HCT116 (cell line): ENCODE results near the gene MTRF1L. TPM values are rescaled to one million over a fixed set of nuclear protein-coding genes. Genes with fewer than 3 reads are reported as not detected.
"Not testable (repeated sequence)": the region's sequence is repeated elsewhere in the genome, so short reads cannot be mapped to it uniquely, and the experiment has no call there.

ENCODE experiments used
- ATAC-seq: fragments of 200-7000 bp; cut with Tn5 transposase; 2 replicates; pipeline ENCODE4 v1.9.1; 2020; ENCODE audit warnings: mild to moderate bottlenecking, moderate library complexity
- BruUV-seq: library from RNA; stranded (reverse); fragments of 400-500 nt; replicated peaks from 2 replicates; lab custom pipeline; 2021; lab: Mats Ljungman, UMichigan
- CTCF ChIA-PET: fragments of 300-600 bp; sonication (Branson Sonifier 250); formaldehyde crosslinking; loops from one replicate; lab custom pipeline; 2021; ENCODE audit warnings: antibody characterized with exemption; lab: Charles Lee
- POLR2A ChIA-PET: fragments of 300-600, 350-600 bp; sonication (Branson Sonifier 250); formaldehyde crosslinking; loops from one replicate; lab custom pipeline; 2021; ENCODE audit warnings: antibody characterized with exemption; lab: Charles Lee
- RAD21 ChIA-PET, 2 experiments: fragments of 300-600 bp; sonication (Branson Sonifier 250); formaldehyde crosslinking; loops; one replicate each; lab custom pipeline; 2023; ENCODE audit warnings: low total read pairs in 2 of 2; ENCODE audit not compliant: uncharacterized antibody in 2 of 2, unreplicated experiment in 2 of 2, low non-redundant PET in 1 of 2; lab: Charles Lee
- DNase-seq: peaks from one replicate; pipeline ENCODE4 v3.0.0-alpha.2; 2010; ENCODE audit warnings: low read depth, low spot score
- H2AFZ ChIP-seq: fragments of 200-600 bp; shearing (Covaris generic), sonication (generic); 2 replicates; pipeline ENCODE4 v1.6.1; 2017; ENCODE audit warnings: low read depth, mixed run types, mixed read lengths, antibody characterized with exemption, low read length; ENCODE audit not compliant: poor library complexity, severe bottlenecking
- H3K27ac ChIP-seq: 2 replicates; pipeline ENCODE4 v1.5.1; 2012; ENCODE audit warnings: low read depth, low read length
- H3K27me3 ChIP-seq: fragments of 200-600 bp; sonication (generic); 2 replicates; pipeline ENCODE4 v1.6.1; 2016; ENCODE audit warnings: mixed run types, low read length, mixed read lengths; ENCODE audit not compliant: insufficient read depth
- H3K36me3 ChIP-seq, 2 experiments: fragments of 200-500 bp in 1 of 2; fragments of 200-600 bp in 1 of 2; sonication (Bioruptor generic) in 1 of 2; sonication (generic) in 1 of 2; 2 replicates each; pipeline versions ENCODE4 v1.5.1 to v1.6.1; 2014 to 2016; ENCODE audit warnings: low read length in 2 of 2, inconsistent platforms in 1 of 2, mixed read lengths in 1 of 2, mixed run types in 1 of 2; ENCODE audit not compliant: insufficient read depth in 2 of 2, control insufficient read depth in 1 of 2
- H3K4me1 ChIP-seq, 2 experiments: fragments of 200-600 bp in 1 of 2; sonication (generic) in 1 of 2; 2 replicates each; pipeline versions ENCODE4 v1.5.1 to v1.6.1; 2012 to 2017; ENCODE audit warnings: low read length in 2 of 2, inconsistent platforms in 1 of 2, mild to moderate bottlenecking in 1 of 2, mixed read lengths in 1 of 2, mixed run types in 1 of 2, moderate library complexity in 1 of 2; ENCODE audit not compliant: insufficient read depth in 2 of 2, control insufficient read depth in 1 of 2
- H3K4me2 ChIP-seq: fragments of 200-600 bp; sonication (generic); 2 replicates; pipeline ENCODE4 v1.6.1; 2017; ENCODE audit warnings: mixed run types, low read length, mixed read lengths
- H3K4me3 ChIP-seq, 2 experiments: fragments of 200-600 bp in 1 of 2; sonication (generic) in 1 of 2; replicated peaks in 1 of 2; 2 replicates each; pipeline ENCODE4 v1.5.1; 2011 to 2016; ENCODE audit warnings: low read length in 2 of 2, control low read depth in 1 of 2, low read depth in 1 of 2, mild to moderate bottlenecking in 1 of 2, mixed read lengths in 1 of 2, mixed run types in 1 of 2
- H3K79me2 ChIP-seq: fragments of 200-600 bp; sonication (generic); 2 replicates; pipeline ENCODE4 v1.6.1; 2017; ENCODE audit warnings: mild to moderate bottlenecking, mixed run types, low read length, moderate library complexity, mixed read lengths; ENCODE audit not compliant: insufficient read depth
- H3K9ac ChIP-seq: fragments of 200-600 bp; sonication (generic); 2 replicates; pipeline ENCODE4 v1.6.1; 2016; ENCODE audit warnings: low read length, mixed read lengths
- H3K9me2 ChIP-seq: fragments of 200-600 bp; sonication (generic), shearing (Covaris generic); 2 replicates; pipeline ENCODE4 v1.6.1; 2017; ENCODE audit warnings: mixed run types, mild to moderate bottlenecking, moderate library complexity; ENCODE audit not compliant: insufficient read depth
- H3K9me3 ChIP-seq, 2 experiments: fragments of 200-500 bp in 1 of 2; fragments of 200-600 bp in 1 of 2; sonication (Bioruptor generic) in 1 of 2; sonication (generic) in 1 of 2; 2 replicates each; pipeline ENCODE4 v1.6.1; 2014 to 2017; ENCODE audit warnings: low read length in 2 of 2, mixed read lengths in 2 of 2, inconsistent platforms in 1 of 2, low read depth in 1 of 2, mild to moderate bottlenecking in 1 of 2, mixed run types in 1 of 2, moderate library complexity in 1 of 2; ENCODE audit not compliant: control insufficient read depth in 1 of 2, insufficient read depth in 1 of 2
- H4K20me1 ChIP-seq: fragments of 200-600 bp; sonication (generic), shearing (Covaris generic); 2 replicates; pipeline ENCODE4 v1.6.1; 2017; ENCODE audit warnings: mixed run types, mild to moderate bottlenecking, moderate library complexity; ENCODE audit not compliant: insufficient read depth
- EGR1 ChIP-seq: IDR thresholded peaks from 2 replicates; pipeline ENCODE4 v1.6.1; 2012; ENCODE audit warnings: low read depth
- FOSL1 ChIP-seq: IDR thresholded peaks from 2 replicates; pipeline ENCODE4 v1.6.1; 2012; ENCODE audit warnings: low read depth
- POLR2A ChIP-seq: IDR thresholded peaks from 2 replicates; pipeline ENCODE4 v1.7.0; 2011; ENCODE audit warnings: borderline replicate concordance; ENCODE audit not compliant: insufficient read depth, insufficient read length; ENCODE audit errors: extremely low read depth
- POLR2AphosphoS5 ChIP-seq: IDR thresholded peaks from 2 replicates; pipeline ENCODE4 v1.6.1; 2011; ENCODE audit warnings: mild to moderate bottlenecking, low read depth, low read length, moderate library complexity
- ZNF274 ChIP-seq: fragments of 200-500 bp; sonication (Bioruptor generic); IDR thresholded peaks from 2 replicates; pipeline ENCODE4 v1.6.1; 2014; ENCODE audit warnings: mild to moderate bottlenecking, low read depth, low read length, inconsistent platforms
- intact Hi-C: fragments of 100-400 bp; cut with micrococcal nuclease; formaldehyde crosslinking; loops from 2 replicates; pipeline ENCODE4 v1.10.0; 2022
- total RNA-seq: library from RNA; stranded (reverse); gene quantifications from one replicate; pipeline ENCODE4 v1.2.1, GENCODE V29; 2021; ENCODE audit not compliant: unreplicated experiment

MTRF1L gene
- total RNA-seq, 1 experiment from 2014 or later, result 26.2 TPM

- Histone ChIP-seq H2AFZ (no peak overlapping the region), H3K9me3 (no peaks in the 10 kb centered on the region), H3K9ac (no peak overlapping the region), H3K4me2 (no peak overlapping the region), H3K9me2 (no peaks in the 10 kb centered on the region), H4K20me1 (peaks cover 20% of the 10 kb centered on the region), H3K27me3 (no peaks in the 10 kb centered on the region), H3K27ac (no peak overlapping the region), H3K4me1 (no peaks in the 10 kb centered on the region), H3K36me3 (peaks cover 37 to 38% of the 10 kb centered on the region in 2 experiments), H3K79me2 (peaks cover 33% of the 10 kb centered on the region), H3K4me3 (no peak overlapping the region)
- CTCF ChIA-PET, result interaction anchor here (1.2 kb wide), 1 partner anchor 15 kb away, joined by 3 read pairs; no protein-coding TSS in a partner anchor
- POLR2A ChIA-PET, result interaction anchor here (1.2 kb wide), 1 partner anchor 14 kb away, joined by 4 read pairs; the partner anchor contains the start of gene FBXO5
- no TSS peak for BruUV-seq
- no peak for DNase-seq
- intact Hi-C loops, result no loop called here
- TF ChIP-seq POLR2A (no peak), FOSL1 (no peak), EGR1 (no peak; the same call in 1 of the 2 replicates), POLR2AphosphoS5 (peak; percentile 49), ZNF274 (no peak)
- RAD21 ChIA-PET, result no interaction called here
- ATAC-seq, result no peak
Observed at GRCh38 chr6:152969688-152970418, 32.7 kb downstream of the MTRF1L start.

- H3K9ac ChIP-seq, H3K27me3 ChIP-seq, DNase-seq, POLR2A ChIA-PET, H3K9me3 ChIP-seq, CTCF ChIA-PET, H3K9me2 ChIP-seq, intact Hi-C loops, H4K20me1 ChIP-seq, H3K27ac ChIP-seq, H3K4me2 ChIP-seq, H3K4me3 ChIP-seq, H2AFZ ChIP-seq, H3K4me1 ChIP-seq, BruUV-seq, ATAC-seq, RAD21 ChIA-PET, H3K79me2 ChIP-seq: not testable (repeated sequence)
- H3K36me3 ChIP-seq, result peaks cover 5 to 11% of the 10 kb centered on the region in 2 experiments; a peak in 3 of 4 replicates
Observed at GRCh38 chr6:152966168-152966894, 36.2 kb downstream of the MTRF1L start.
